Cardiac muscle cell (in vitro differentiated cells and primary cell): ENCODE results near the gene PDZD7. TPM values are rescaled to one million over a fixed set of nuclear protein-coding genes. Genes with fewer than 3 reads are reported as not detected.

Experiments
- DNase-seq, 2 donors: peaks; one replicate each; pipeline versions ENCODE4 v3.0.0 to v3.0.0-alpha.2; 2010 to 2017; ENCODE audit warnings: low read depth in 1 of 2, low spot score in 1 of 2
- H3K27ac ChIP-seq: fragments of 200-600 bp; sonication (generic); 2 replicates; pipeline ENCODE4 v1.5.1; 2016
- H3K27me3 ChIP-seq: fragments of 200-600 bp; sonication (generic); 2 replicates; pipeline ENCODE4 v1.6.0; 2016; ENCODE audit warnings: control low read depth
- H3K36me3 ChIP-seq: fragments of 200-600 bp; sonication (generic); 2 replicates; pipeline ENCODE4 v1.5.1; 2016; ENCODE audit warnings: control low read depth
- H3K4me1 ChIP-seq: fragments of 200-600 bp; sonication (generic); 2 replicates; pipeline ENCODE4 v1.8.1; 2017; ENCODE audit warnings: low read depth, mild to moderate bottlenecking, mixed run types
- H3K4me3 ChIP-seq: fragments of 200-600 bp; sonication (generic); 2 replicates; pipeline ENCODE4 v1.5.1; 2016; ENCODE audit warnings: mild to moderate bottlenecking
- H3K9me3 ChIP-seq: fragments of 200-600 bp; sonication (generic); 2 replicates; pipeline ENCODE4 v1.5.1; 2017; ENCODE audit warnings: low read depth, mild to moderate bottlenecking, control low read depth
- polyA plus RNA-seq: library from polyadenylated mRNA; unstranded; fragments of >200 nt; fragmentation: Nextera tagmentation; extraction: Ambion mirVana; gene quantifications from 2 replicates; pipeline ENCODE4 v1.2.1, GENCODE V29; 2016
- total RNA-seq: library from RNA; depleted of rRNA; stranded (reverse); fragments of >200 nt; gene quantifications from 2 replicates; pipeline ENCODE4 v1.2.3, GENCODE V29; 2016
- TF ChIP-seq, protein P1 (sequence below): IDR thresholded peaks from 2 replicates; pipeline ENCODE4 v1.5.1; 2012; ENCODE audit warnings: low read depth, mild to moderate bottlenecking, low read length

PDZD7 gene
- total and polyA plus RNA-seq, 2 experiments from 2014 or later: 4.5 to 7.7 TPM

DNA sequence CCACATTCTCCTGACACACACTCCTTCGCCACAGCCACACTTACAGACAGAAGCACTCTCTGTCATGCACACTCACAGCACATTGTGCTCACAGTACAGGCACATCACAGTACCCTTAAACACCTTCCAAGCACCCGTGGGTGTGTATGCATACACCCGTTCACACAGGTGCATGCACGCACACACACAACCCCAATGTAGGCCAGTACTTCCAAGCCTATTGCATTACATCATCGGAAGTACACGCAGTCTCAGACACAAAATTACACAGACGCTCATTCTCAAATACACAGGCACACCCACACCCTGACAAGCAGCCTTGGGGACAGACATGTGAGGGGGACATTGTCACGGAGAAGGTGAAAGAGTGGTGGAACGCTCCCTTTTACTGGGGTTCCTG, 42.0 kb upstream of the PDZD7 start:
- no peak for DNase-seq
- no peak overlapping the region for H3K4me3 ChIP-seq
- no peaks in the 10 kb centered on the region for H3K36me3 ChIP-seq
- peaks cover 7% of the 10 kb centered on the region for H3K27me3 ChIP-seq
- no peak overlapping the region for H3K27ac ChIP-seq
- no peaks in the 10 kb centered on the region for H3K9me3 ChIP-seq
- peaks cover 14% of the 10 kb centered on the region for H3K4me1 ChIP-seq
- TF ChIP-seq, protein P1, sequence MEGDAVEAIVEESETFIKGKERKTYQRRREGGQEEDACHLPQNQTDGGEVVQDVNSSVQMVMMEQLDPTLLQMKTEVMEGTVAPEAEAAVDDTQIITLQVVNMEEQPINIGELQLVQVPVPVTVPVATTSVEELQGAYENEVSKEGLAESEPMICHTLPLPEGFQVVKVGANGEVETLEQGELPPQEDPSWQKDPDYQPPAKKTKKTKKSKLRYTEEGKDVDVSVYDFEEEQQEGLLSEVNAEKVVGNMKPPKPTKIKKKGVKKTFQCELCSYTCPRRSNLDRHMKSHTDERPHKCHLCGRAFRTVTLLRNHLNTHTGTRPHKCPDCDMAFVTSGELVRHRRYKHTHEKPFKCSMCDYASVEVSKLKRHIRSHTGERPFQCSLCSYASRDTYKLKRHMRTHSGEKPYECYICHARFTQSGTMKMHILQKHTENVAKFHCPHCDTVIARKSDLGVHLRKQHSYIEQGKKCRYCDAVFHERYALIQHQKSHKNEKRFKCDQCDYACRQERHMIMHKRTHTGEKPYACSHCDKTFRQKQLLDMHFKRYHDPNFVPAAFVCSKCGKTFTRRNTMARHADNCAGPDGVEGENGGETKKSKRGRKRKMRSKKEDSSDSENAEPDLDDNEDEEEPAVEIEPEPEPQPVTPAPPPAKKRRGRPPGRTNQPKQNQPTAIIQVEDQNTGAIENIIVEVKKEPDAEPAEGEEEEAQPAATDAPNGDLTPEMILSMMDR: no peak

DNA sequence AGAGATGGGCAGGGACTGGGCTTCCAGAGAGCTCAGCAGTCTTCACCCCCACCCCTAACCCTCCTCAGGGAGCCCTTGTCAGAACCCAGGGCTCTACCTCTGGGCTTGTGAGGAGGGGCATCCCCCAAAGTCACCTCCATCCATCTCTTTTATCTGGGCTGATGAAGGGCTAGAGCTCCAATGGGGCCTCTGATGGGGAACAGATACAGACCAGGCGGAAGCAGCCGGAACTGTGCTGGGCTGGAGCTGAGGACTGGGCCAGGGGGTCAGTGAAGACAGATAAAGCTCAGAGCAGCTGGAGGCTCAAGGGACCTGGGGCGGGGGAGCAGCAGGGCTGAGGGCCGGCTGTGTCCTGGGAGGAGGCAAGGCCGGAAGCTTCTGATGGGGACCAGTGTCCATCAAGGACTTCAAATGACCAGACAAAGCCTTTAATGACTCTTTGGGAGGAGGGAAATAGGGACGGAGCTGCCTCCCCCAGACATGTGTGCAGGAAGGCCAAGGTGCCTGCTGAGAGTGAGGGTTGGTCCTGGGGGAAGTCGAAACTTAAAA, 41.0 kb upstream of the PDZD7 start:
- Histone ChIP-seq H3K27me3 (peaks cover 4% of the 10 kb centered on the region), H3K4me3 (no peak overlapping the region), H3K4me1 (peaks cover 14% of the 10 kb centered on the region), H3K27ac (no peak overlapping the region), H3K36me3 (no peaks in the 10 kb centered on the region), H3K9me3 (no peaks in the 10 kb centered on the region)
- DNase-seq: no peak
- TF ChIP-seq, protein P1: no peak

DNA sequence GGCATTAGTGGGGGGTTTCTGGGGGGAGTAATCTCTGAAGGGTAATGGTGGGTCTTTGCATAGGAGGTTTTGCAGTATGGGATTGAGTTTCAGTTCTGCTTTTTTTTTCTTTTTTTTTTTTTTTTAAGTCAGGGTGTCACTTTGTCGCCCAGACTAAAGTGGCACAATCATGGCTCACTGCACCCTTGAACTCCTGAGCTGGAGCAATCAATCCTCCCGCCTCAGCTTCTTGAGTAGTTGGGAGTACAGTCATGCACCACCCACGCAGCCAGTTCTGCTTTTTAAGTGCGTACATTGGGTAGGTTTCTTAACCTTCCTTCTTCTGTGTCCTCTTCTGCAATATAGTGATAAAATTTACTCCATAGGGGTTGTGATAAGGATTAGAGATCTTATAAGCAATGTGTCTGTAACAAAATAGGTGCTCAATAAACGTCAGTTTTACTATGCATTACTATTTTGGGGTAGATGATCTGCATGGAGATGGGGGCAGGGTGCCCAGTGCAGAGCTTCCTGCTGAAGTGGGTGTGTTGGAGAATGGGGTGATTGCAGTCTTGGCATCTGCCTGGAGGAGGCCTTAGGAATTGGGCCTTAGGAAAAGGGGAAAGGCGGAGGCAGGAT, 40.4 kb upstream of the PDZD7 start:
- Histone ChIP-seq H3K9me3 (no peaks in the 10 kb centered on the region), H3K36me3 (no peaks in the 10 kb centered on the region), H3K4me3 (no peak overlapping the region), H3K4me1 (peaks cover 14% of the 10 kb centered on the region), H3K27ac (no peak overlapping the region), H3K27me3 (peaks cover 4% of the 10 kb centered on the region)
- peak in 1 of 2 donors; percentile 42 for DNase-seq
- TF ChIP-seq, protein P1: no peak

DNA sequence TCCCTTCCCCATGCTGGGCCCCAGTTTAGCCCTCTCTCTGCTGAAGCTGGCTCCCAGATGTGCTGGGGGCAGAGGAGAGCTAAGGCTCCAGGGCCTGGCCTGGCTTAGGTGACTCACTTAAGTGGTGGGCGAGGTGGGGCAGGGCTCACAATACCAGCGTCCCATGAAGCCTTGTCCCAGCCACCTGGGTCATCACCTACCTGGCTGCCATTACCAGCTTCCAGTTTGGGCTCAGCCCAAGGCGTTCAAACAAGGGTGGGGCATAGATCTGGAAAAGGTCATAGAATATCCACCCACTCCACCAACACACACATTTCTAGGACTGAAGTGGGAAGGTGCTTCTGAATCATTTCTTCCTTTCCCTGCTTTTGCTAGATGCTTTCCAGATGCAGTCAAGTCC, 39.2 kb upstream of the PDZD7 start:
- no peaks in the 10 kb centered on the region for H3K9me3 ChIP-seq
- H3K4me1 ChIP-seq: peaks cover 12% of the 10 kb centered on the region
- no peaks in the 10 kb centered on the region for H3K36me3 ChIP-seq
- no peak for DNase-seq
- H3K27me3 ChIP-seq: peaks cover 17% of the 10 kb centered on the region
- H3K4me3 ChIP-seq: no peak overlapping the region
- no peak overlapping the region for H3K27ac ChIP-seq
- TF ChIP-seq, protein P1: no peak

DNA sequence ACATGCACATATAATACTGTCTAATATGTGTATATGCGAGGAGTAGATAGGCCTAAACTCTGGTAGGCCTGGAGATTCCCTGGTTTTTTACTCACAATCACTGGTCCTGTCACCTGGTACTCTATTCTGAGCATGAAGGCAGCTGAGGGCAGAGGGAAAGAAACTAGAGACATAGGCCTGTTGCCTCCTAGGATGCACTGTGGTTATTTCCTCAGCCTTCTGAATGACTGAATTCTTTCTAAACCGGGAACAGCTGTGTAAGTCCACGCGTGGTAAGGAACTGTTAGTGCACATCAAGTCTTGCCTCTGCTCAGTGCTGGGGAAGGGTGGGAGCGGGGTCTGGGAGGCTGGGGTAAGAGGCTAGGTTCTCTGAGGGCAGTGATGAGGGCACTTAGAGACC, 38.5 kb upstream of the PDZD7 start:
- H3K27ac ChIP-seq: no peak overlapping the region
- peaks cover 24% of the 10 kb centered on the region for H3K27me3 ChIP-seq

More for the DNA sequence above, 38.5 kb upstream of the PDZD7 start:
- no peak for DNase-seq
- Histone ChIP-seq H3K36me3 (no peaks in the 10 kb centered on the region), H3K9me3 (no peaks in the 10 kb centered on the region), H3K4me3 (no peak overlapping the region), H3K4me1 (peaks cover 13% of the 10 kb centered on the region)
- TF ChIP-seq, protein P1: no peak
